Natural killer cell (primary cell): ENCODE measurements around the gene FAM219B. TPM values are rescaled to one million over a fixed set of nuclear protein-coding genes. Genes with fewer than 3 reads are reported as not detected.

ENCODE experiments used
- ATAC-seq, 3 donors: fragments of 150-1000 bp in 2 of 3; fragments of 200-7000 bp in 1 of 3; cut with Tn5 transposase; 1 replicate in 1 of 3; 2 replicates in 2 of 3; pipeline ENCODE4 v1.10.0; 2021; ENCODE audit warnings: mild to moderate bottlenecking in 2 of 3, moderate library complexity in 2 of 3
- DNase-seq, 2 donors: peaks; one replicate each; pipeline versions ENCODE4 v3.0.0 to v3.0.0-alpha.2; 2013 to 2021; ENCODE audit warnings: mixed read lengths in 1 of 2
- H3K27ac ChIP-seq: one replicate; pipeline ENCODE4 v1.5.1; 2013; ENCODE audit warnings: mild to moderate bottlenecking, low read length
- H3K27me3 ChIP-seq: one replicate; pipeline ENCODE4 v1.6.1; 2013; ENCODE audit warnings: low read length; ENCODE audit not compliant: control insufficient read depth, insufficient read depth
- H3K36me3 ChIP-seq: one replicate; pipeline ENCODE4 v1.6.1; 2013; ENCODE audit warnings: low read length; ENCODE audit not compliant: control insufficient read depth, insufficient read depth
- H3K4me1 ChIP-seq: one replicate; pipeline ENCODE4 v1.6.1; 2013; ENCODE audit warnings: low read length; ENCODE audit not compliant: control insufficient read depth, insufficient read depth
- H3K4me3 ChIP-seq: one replicate; pipeline ENCODE4 v1.5.1; 2013; ENCODE audit warnings: low read length
- H3K9me3 ChIP-seq: one replicate; pipeline ENCODE4 v1.6.1; 2013; ENCODE audit warnings: low read length; ENCODE audit not compliant: control insufficient read depth, insufficient read depth
- H3K27ac Mint-ChIP-seq, 2 donors: one replicate each; pipeline ENCODE4 v1.8.0; 2022; ENCODE audit warnings: mild to moderate bottlenecking in 2 of 2, mixed read lengths in 2 of 2, moderate library complexity in 1 of 2
- H3K27me3 Mint-ChIP-seq, 2 donors: one replicate each; pipeline ENCODE4 v1.8.0; 2022; ENCODE audit warnings: low read depth in 2 of 2, mixed read lengths in 2 of 2
- H3K36me3 Mint-ChIP-seq: one replicate; pipeline ENCODE4 v1.8.0; 2022; ENCODE audit warnings: mixed read lengths
- H3K4me1 Mint-ChIP-seq, 2 donors: one replicate each; pipeline ENCODE4 v1.8.0; 2022; ENCODE audit warnings: mixed read lengths in 2 of 2
- H3K4me3 Mint-ChIP-seq: one replicate; pipeline ENCODE4 v1.8.0; 2022; ENCODE audit warnings: mild to moderate bottlenecking, moderate library complexity, mixed read lengths
- H3K9me3 Mint-ChIP-seq, 2 donors: one replicate each; pipeline ENCODE4 v1.8.0; 2022; ENCODE audit warnings: mixed read lengths in 2 of 2
- CTCF ChIP-seq: fragments of 200-600 bp; IDR thresholded peaks from one replicate; pipeline ENCODE4 v1.8.0; 2022; ENCODE audit warnings: antibody characterized with exemption
- WGBS: methylation state at CpG from one replicate; pipeline ENCODE4 v1.1.7; 2013; ENCODE audit warnings: missing lambda C conversion rate; ENCODE audit not compliant: insufficient coverage; 5-methylcytosine and 5-hydroxymethylcytosine counted together
- intact Hi-C: fragments of 100-400 bp; cut with micrococcal nuclease; formaldehyde crosslinking; loops from one replicate; pipeline ENCODE4 v1.14.2; 2022
- total RNA-seq, 4 donors: library from RNA; stranded (reverse); fragments of 120-200 nt in 1 of 4; gene quantifications; one replicate each; pipeline versions ENCODE4 v1.2.3 to v1.2.4, GENCODE V29; 2013 to 2022

FAM219B gene
- total RNA-seq, 3 donors from 2014 or later (not counting 1 experiment from before 2014, with no cell fraction given): 63.5 to 107 (median 69.0) TPM

GRCh38 chr15:74857671-74858368, 48.8 kb downstream of the FAM219B start:
- no peak for TF ChIP-seq CTCF
- peaks cover 16% of the 10 kb centered on the region for H3K36me3 ChIP-seq
- no peaks in the 10 kb centered on the region for H3K36me3 Mint-ChIP-seq
- no peak overlapping the region for H3K4me3 ChIP-seq
- 58% methylated on average over 9 of the region's 9 CpGs for WGBS
- H3K27me3 Mint-ChIP-seq: no peaks in the 10 kb centered on the region
- H3K4me1 Mint-ChIP-seq: peaks cover 38 to 46% of the 10 kb centered on the region in 2 donors
- H3K27ac Mint-ChIP-seq: peak overlapping the region; percentile 61 to 88
- peak overlapping the region; percentile 50 for H3K4me3 Mint-ChIP-seq
- H3K27ac ChIP-seq: peak overlapping the region; percentile 34
- H3K27me3 ChIP-seq: no peaks in the 10 kb centered on the region
- DNase-seq (peak in 1 of 2 donors; percentile 30), ATAC-seq (peak; percentile 84 to 92 (median 90))
- intact Hi-C loops: loop anchor here (2.0 kb wide), 1 partner anchor 13 kb away; no protein-coding TSS in a partner anchor
- no peaks in the 10 kb centered on the region for H3K9me3 Mint-ChIP-seq
- H3K9me3 ChIP-seq: no peaks in the 10 kb centered on the region
- H3K4me1 ChIP-seq: peaks cover 39% of the 10 kb centered on the region

GRCh38 chr15:74857082-74857655, 49.5 kb downstream of the FAM219B start:
- no peaks in the 10 kb centered on the region for H3K36me3 Mint-ChIP-seq
- peak overlapping the region; percentile 61 to 88 for H3K27ac Mint-ChIP-seq
- peak in 2 of 3 donors; percentile 48 to 57 for ATAC-seq
- WGBS: 37% methylated on average over 5 of the region's 5 CpGs
- H3K9me3 Mint-ChIP-seq: no peaks in the 10 kb centered on the region
- no peak for DNase-seq
- H3K4me1 ChIP-seq: peaks cover 38% of the 10 kb centered on the region
- intact Hi-C loops: no loop called here
- peaks cover 38 to 44% of the 10 kb centered on the region in 2 donors for H3K4me1 Mint-ChIP-seq
- TF ChIP-seq CTCF: no peak
- peak overlapping the region; percentile 34 for H3K27ac ChIP-seq
- peaks cover 23% of the 10 kb centered on the region for H3K36me3 ChIP-seq
- no peaks in the 10 kb centered on the region for H3K27me3 ChIP-seq
- no peak overlapping the region for H3K4me3 Mint-ChIP-seq
- no peak overlapping the region for H3K4me3 ChIP-seq
- no peaks in the 10 kb centered on the region for H3K27me3 Mint-ChIP-seq
- H3K9me3 ChIP-seq: no peaks in the 10 kb centered on the region

GRCh38 chr15:74856537-74856936, 50.1 kb downstream of the FAM219B start:
- ATAC-seq (no peak), DNase-seq (no peak)
- Histone ChIP-seq H3K4me1 (peaks cover 38% of the 10 kb centered on the region), H3K27ac (no peak overlapping the region), H3K4me3 (no peak overlapping the region), H3K36me3 (peaks cover 29% of the 10 kb centered on the region), H3K27me3 (no peaks in the 10 kb centered on the region), H3K9me3 (no peaks in the 10 kb centered on the region)
- Mint-ChIP-seq H3K4me1 (peaks cover 38 to 43% of the 10 kb centered on the region in 2 donors), H3K36me3 (no peaks in the 10 kb centered on the region), H3K4me3 (no peak overlapping the region), H3K9me3 (no peaks in the 10 kb centered on the region), H3K27ac (peak overlapping the region; percentile 61 to 88), H3K27me3 (no peaks in the 10 kb centered on the region)
- 86% methylated on average over 1 of the region's 1 CpG for WGBS
- intact Hi-C loops: no loop called here
- no peak for TF ChIP-seq CTCF
